Muscle of arm (tissue), 14 donors: Measurements from ENCODE around the gene GOLGA6L10. TPM values are rescaled to one million over a fixed set of nuclear protein-coding genes. Genes with fewer than 3 reads are reported as not detected.
"Not testable (repeated sequence)": the region's sequence is repeated elsewhere in the genome, so short reads cannot be mapped to it uniquely, and the experiment has no call there.

Source experiments
- DNase-seq: peaks from one replicate; pipeline ENCODE4 v3.0.0-alpha.2; 2013
- long read RNA-seq, 11 donors: transcript quantifications; one replicate each; lab custom pipeline, GENCODE V29; 2026
- polyA plus RNA-seq, 12 donors: library from polyadenylated mRNA; unstranded; fragments of 120-200 nt; gene quantifications; one replicate each; pipeline ENCODE4 v1.2.1, GENCODE V29; 2013; ENCODE audit not compliant: insufficient read length in 12 of 12

Gene GOLGA6L10
- 10 to 100 TPM in 1 of 12 donors, 1 to 10 TPM in 6, under 1 TPM in 3, not detected in 2; 0.20 to 12.9 (median 1.5) TPM for polyA plus RNA-seq
- long read RNA-seq, donor 1, partial matches to known transcripts: 18 of 18 reads
- long read RNA-seq, donor 1, other reads (novel, unspliced or antisense): 0 of 18 reads
- long read RNA-seq, donor 2: 0 reads
- long read RNA-seq, donor 3: 0 reads
- long read RNA-seq, donor 4: 0 reads
- long read RNA-seq, donor 5, partial matches to known transcripts: 18 of 18 reads
- long read RNA-seq, donor 5, other reads (novel, unspliced or antisense): 0 of 18 reads
- long read RNA-seq, donor 6: 0 reads
- long read RNA-seq, donor 7: 0 reads
- long read RNA-seq, donor 8, partial matches to known transcripts: 14 of 14 reads
- long read RNA-seq, donor 8, other reads (novel, unspliced or antisense): 0 of 14 reads
- long read RNA-seq, donor 9: 0 reads
- long read RNA-seq, donor 10: 0 reads
- long read RNA-seq, donor 11: 0 reads

GRCh38 chr15:82349375-82349774 is at the start of gene GOLGA6L10:
Gene GOLGA6L10, minus strand, starts transcription at chr15:82349475. Its CDS starts 100 bp downstream, at chr15:82349375.
- not testable (repeated sequence) for DNase-seq

- DNase-seq: no peak
Measured at GRCh38 chr15:82398785-82399184, 49.5 kb upstream of the GOLGA6L10 start.

GRCh38 chr15:82397817-82398216 is 48.5 kb upstream of the GOLGA6L10 start:
- no peak for DNase-seq

- not testable (repeated sequence) for DNase-seq
Measured at GRCh38 chr15:82395788-82396187, 46.5 kb upstream of the GOLGA6L10 start.

- no peak for DNase-seq
Measured at GRCh38 chr15:82393671-82394070, 44.4 kb upstream of the GOLGA6L10 start.

- not testable (repeated sequence) for DNase-seq
Measured at GRCh38 chr15:82392077-82392476, 42.8 kb upstream of the GOLGA6L10 start.

GRCh38 chr15:82390152-82390551 is 40.9 kb upstream of the GOLGA6L10 start:
- DNase-seq: not testable (repeated sequence)

GRCh38 chr15:82387209-82387608 is 37.9 kb upstream of the GOLGA6L10 start:
- not testable (repeated sequence) for DNase-seq

- DNase-seq: not testable (repeated sequence)
Measured at GRCh38 chr15:82381330-82381955, 32.2 kb upstream of the GOLGA6L10 start.

GRCh38 chr15:82379552-82379951 is 30.3 kb upstream of the GOLGA6L10 start:
- DNase-seq: not testable (repeated sequence)

- DNase-seq: not testable (repeated sequence)
Measured at GRCh38 chr15:82373661-82374060, 24.4 kb upstream of the GOLGA6L10 start.

GRCh38 chr15:82371656-82372055 is 22.4 kb upstream of the GOLGA6L10 start:
- DNase-seq: no peak

- DNase-seq: not testable (repeated sequence)
Measured at GRCh38 chr15:82367790-82368189, 18.5 kb upstream of the GOLGA6L10 start.

GRCh38 chr15:82365692-82366323 is 16.5 kb upstream of the GOLGA6L10 start:
- DNase-seq: not testable (repeated sequence)

GRCh38 chr15:82364548-82364947 is 15.3 kb upstream of the GOLGA6L10 start:
- DNase-seq: not testable (repeated sequence)

GRCh38 chr15:82362790-82363189 is 13.5 kb upstream of the GOLGA6L10 start:
- DNase-seq: not testable (repeated sequence)

GRCh38 chr15:82360618-82361017 is 11.3 kb upstream of the GOLGA6L10 start:
- not testable (repeated sequence) for DNase-seq

- DNase-seq: not testable (repeated sequence)
Measured at GRCh38 chr15:82355055-82355454, 5.8 kb upstream of the GOLGA6L10 start.

GRCh38 chr15:82354546-82354945 is 5.3 kb upstream of the GOLGA6L10 start:
- DNase-seq: not testable (repeated sequence)

- DNase-seq: not testable (repeated sequence)
Measured at GRCh38 chr15:82347645-82348044, 1.6 kb downstream of the GOLGA6L10 start.

GRCh38 chr15:82345176-82345575 is 4.1 kb downstream of the GOLGA6L10 start:
- DNase-seq: not testable (repeated sequence)

- DNase-seq: not testable (repeated sequence)
Measured at GRCh38 chr15:82344421-82344820, 4.9 kb downstream of the GOLGA6L10 start.
